OCI-LY1 (cell line): Measurements from ENCODE around the gene MFN1.

Source experiments
- H2AFZ ChIP-seq: fragments of 200-600 bp; sonication (generic), shearing (Covaris generic); 2 replicates; pipeline ENCODE4 v1.6.0; 2014; ENCODE audit warnings: antibody characterized with exemption, mild to moderate bottlenecking, low read length
- H3F3A ChIP-seq: fragments of 200-600 bp; sonication (generic), shearing (Covaris generic); 2 replicates; pipeline ENCODE4 v1.6.0; 2014; ENCODE audit warnings: mild to moderate bottlenecking, antibody characterized with exemption, low read length, moderate library complexity; ENCODE audit not compliant: insufficient read depth
- H3K27ac ChIP-seq: fragments of 200-600 bp; sonication (generic); 2 replicates; pipeline ENCODE4 v1.5.1; 2014; ENCODE audit warnings: low read length, mixed run types, mild to moderate bottlenecking, low read depth; ENCODE audit not compliant: poor library complexity, severe bottlenecking
- H3K27me3 ChIP-seq: fragments of 200-600 bp; sonication (generic); 2 replicates; pipeline ENCODE4 v1.6.0; 2014; ENCODE audit warnings: antibody characterized with exemption, mild to moderate bottlenecking, low read length, moderate library complexity; ENCODE audit not compliant: insufficient read depth
- H3K36me3 ChIP-seq: fragments of 200-600 bp; sonication (generic); 2 replicates; pipeline ENCODE4 v1.6.1; 2014; ENCODE audit warnings: mild to moderate bottlenecking, antibody characterized with exemption, low read length, moderate library complexity, mixed read lengths; ENCODE audit not compliant: insufficient read depth
- H3K4me1 ChIP-seq: fragments of 200-600 bp; sonication (generic); 2 replicates; pipeline ENCODE4 v1.5.1; 2014; ENCODE audit warnings: mild to moderate bottlenecking, low read length, moderate library complexity; ENCODE audit not compliant: insufficient read depth, severe bottlenecking
- H3K4me2 ChIP-seq: fragments of 200-600 bp; sonication (generic), shearing (Covaris generic); 2 replicates; pipeline ENCODE4 v1.6.1; 2014; ENCODE audit warnings: low read length
- H3K4me3 ChIP-seq: fragments of 200-600 bp; sonication (generic); 2 replicates; pipeline ENCODE4 v1.5.1; 2014; ENCODE audit warnings: low read length, low read depth, mild to moderate bottlenecking, mixed read lengths; ENCODE audit not compliant: poor library complexity, severe bottlenecking
- H3K79me2 ChIP-seq: fragments of 200-600 bp; shearing (Covaris generic); 2 replicates; pipeline ENCODE4 v1.6.1; 2016; ENCODE audit warnings: mixed run types, low read length, mixed read lengths; ENCODE audit not compliant: insufficient read depth
- H3K9ac ChIP-seq: fragments of 200-600 bp; sonication (generic), shearing (Covaris generic); 2 replicates; pipeline ENCODE4 v1.6.1; 2014; ENCODE audit warnings: mild to moderate bottlenecking, low read length, mixed read lengths
- H3K9me2 ChIP-seq: fragments of 200-600 bp; sonication (generic), shearing (Covaris generic); 2 replicates; pipeline ENCODE4 v1.6.1; 2014; ENCODE audit warnings: low read depth, mild to moderate bottlenecking, low read length, mixed read lengths
- H3K9me3 ChIP-seq: fragments of 200-600 bp; shearing (Covaris generic); 2 replicates; pipeline ENCODE4 v1.6.1; 2014; ENCODE audit warnings: low read length, mixed read lengths
- H4K20me1 ChIP-seq: fragments of 200-600 bp; sonication (generic), shearing (Covaris generic); 2 replicates; pipeline ENCODE4 v1.6.0; 2016; ENCODE audit warnings: mild to moderate bottlenecking, low read length; ENCODE audit not compliant: insufficient read depth
- EZH2 ChIP-seq: fragments of 200-600 bp; sonication (generic), shearing (Covaris generic); IDR thresholded peaks from 2 replicates; pipeline ENCODE4 v1.8.0; 2017; ENCODE audit warnings: borderline replicate concordance, mixed run types, mild to moderate bottlenecking, antibody characterized with exemption, low read length, moderate library complexity, mixed read lengths
- TF ChIP-seq, protein P1 (sequence below): fragments of 200-600 bp; sonication (generic), shearing (Covaris generic); IDR thresholded peaks from 2 replicates; pipeline ENCODE4 v1.5.1; 2017; ENCODE audit warnings: mild to moderate bottlenecking, antibody characterized with exemption, low read length, moderate library complexity, mixed read lengths

MFN1 gene

DNA sequence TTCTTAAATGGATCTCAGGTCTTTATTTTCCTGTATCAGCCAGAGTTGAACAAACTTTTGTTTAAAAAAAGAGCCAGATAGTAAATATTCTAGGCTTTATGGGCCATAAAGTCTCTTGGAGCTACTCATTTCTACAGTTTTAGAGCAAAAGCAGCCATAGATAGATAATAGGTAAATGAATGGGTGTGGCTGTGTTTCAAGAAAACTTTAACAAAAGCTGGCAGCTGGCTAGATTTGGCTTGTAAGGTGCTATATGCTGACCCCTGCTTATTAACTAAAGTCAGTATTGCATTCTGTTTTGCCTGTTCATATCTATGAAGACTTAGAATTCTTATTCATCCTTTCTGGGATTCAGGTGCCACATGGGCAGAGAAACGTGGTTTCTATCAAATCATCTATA, 29.0 kb downstream of the MFN1 start:
- no peak overlapping the region for H3K9ac ChIP-seq
- no peaks in the 10 kb centered on the region for H3K27me3 ChIP-seq
- H3K4me1 ChIP-seq: no peaks in the 10 kb centered on the region
- H3F3A ChIP-seq: no peaks in the 10 kb centered on the region
- no peak overlapping the region for H3K27ac ChIP-seq
- no peak for TF ChIP-seq EZH2
- TF ChIP-seq, protein P1, sequence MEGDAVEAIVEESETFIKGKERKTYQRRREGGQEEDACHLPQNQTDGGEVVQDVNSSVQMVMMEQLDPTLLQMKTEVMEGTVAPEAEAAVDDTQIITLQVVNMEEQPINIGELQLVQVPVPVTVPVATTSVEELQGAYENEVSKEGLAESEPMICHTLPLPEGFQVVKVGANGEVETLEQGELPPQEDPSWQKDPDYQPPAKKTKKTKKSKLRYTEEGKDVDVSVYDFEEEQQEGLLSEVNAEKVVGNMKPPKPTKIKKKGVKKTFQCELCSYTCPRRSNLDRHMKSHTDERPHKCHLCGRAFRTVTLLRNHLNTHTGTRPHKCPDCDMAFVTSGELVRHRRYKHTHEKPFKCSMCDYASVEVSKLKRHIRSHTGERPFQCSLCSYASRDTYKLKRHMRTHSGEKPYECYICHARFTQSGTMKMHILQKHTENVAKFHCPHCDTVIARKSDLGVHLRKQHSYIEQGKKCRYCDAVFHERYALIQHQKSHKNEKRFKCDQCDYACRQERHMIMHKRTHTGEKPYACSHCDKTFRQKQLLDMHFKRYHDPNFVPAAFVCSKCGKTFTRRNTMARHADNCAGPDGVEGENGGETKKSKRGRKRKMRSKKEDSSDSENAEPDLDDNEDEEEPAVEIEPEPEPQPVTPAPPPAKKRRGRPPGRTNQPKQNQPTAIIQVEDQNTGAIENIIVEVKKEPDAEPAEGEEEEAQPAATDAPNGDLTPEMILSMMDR: no peak
- H3K36me3 ChIP-seq: peaks cover 77% of the 10 kb centered on the region
- H3K9me2 ChIP-seq: no peaks in the 10 kb centered on the region
- no peak overlapping the region for H3K4me2 ChIP-seq
- no peak overlapping the region for H2AFZ ChIP-seq
- no peak overlapping the region for H3K4me3 ChIP-seq
- no peaks in the 10 kb centered on the region for H3K79me2 ChIP-seq
- H4K20me1 ChIP-seq: no peaks in the 10 kb centered on the region
- H3K9me3 ChIP-seq: no peaks in the 10 kb centered on the region

DNA sequence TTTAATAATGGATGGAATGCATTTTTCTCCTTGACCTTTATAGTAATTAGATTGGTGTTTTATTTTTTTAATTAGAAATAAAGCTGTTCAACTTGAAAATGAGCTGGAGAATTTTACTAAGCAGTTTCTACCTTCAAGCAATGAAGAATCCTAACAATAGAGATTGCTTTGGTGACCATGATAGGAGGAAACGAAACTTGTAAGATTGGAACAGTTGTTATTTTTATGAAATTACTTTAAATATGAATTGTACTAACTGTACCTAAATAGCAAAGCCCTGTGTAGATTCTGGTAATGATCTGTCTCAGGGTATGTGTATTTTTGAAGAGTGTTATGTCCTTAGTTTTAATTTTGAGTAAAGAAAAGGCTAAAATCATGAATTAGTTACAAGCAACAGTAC, 44.4 kb downstream of the MFN1 start:
- Histone ChIP-seq H3K79me2 (no peaks in the 10 kb centered on the region), H3K9me2 (no peaks in the 10 kb centered on the region), H4K20me1 (no peaks in the 10 kb centered on the region), H3K9ac (no peak overlapping the region), H3K27me3 (no peaks in the 10 kb centered on the region), H3K27ac (no peak overlapping the region), H3K4me3 (no peak overlapping the region), H3K4me2 (no peak overlapping the region), H3F3A (no peaks in the 10 kb centered on the region), H2AFZ (no peak overlapping the region), H3K4me1 (no peaks in the 10 kb centered on the region), H3K36me3 (peaks cover 80% of the 10 kb centered on the region), H3K9me3 (no peaks in the 10 kb centered on the region)
- TF ChIP-seq, protein P1: no peak
- no peak for TF ChIP-seq EZH2

DNA sequence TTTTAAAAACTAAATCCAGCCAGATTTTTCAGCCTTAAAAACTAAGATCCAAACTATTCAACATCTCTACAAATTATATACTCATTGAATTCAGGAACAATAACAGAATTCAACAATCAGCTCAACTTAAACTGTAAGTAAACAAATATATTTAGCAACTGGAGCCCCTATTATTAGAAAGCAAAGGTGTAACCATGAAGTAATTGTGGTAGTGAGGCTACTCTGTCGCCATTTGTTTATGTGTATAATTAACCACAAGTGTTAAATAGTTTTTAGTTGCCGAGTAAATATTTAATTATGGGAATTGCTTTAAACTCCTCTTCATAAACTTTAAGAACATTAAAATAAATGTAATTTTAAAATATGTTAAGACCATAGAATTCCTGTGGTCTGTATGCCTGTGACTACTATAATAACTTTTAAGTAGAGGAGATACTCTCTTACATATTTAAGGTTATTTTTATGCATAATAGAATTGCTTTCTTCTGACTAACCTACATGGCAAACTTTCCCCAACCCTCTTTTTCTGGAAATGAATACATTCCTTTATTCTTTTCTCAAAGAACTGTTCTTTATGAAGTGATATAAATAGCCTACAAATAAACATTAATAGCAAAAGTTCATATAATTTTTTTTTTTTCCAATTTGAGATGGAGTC, 51.2 kb downstream of the MFN1 start:
- Histone ChIP-seq H3K9me2 (no peaks in the 10 kb centered on the region), H3K36me3 (peaks cover 22% of the 10 kb centered on the region), H3F3A (no peaks in the 10 kb centered on the region), H3K4me1 (no peaks in the 10 kb centered on the region), H3K9ac (no peak overlapping the region), H3K27me3 (no peaks in the 10 kb centered on the region), H3K4me3 (no peak overlapping the region), H3K79me2 (no peaks in the 10 kb centered on the region), H3K27ac (no peak overlapping the region), H2AFZ (no peak overlapping the region), H4K20me1 (no peaks in the 10 kb centered on the region), H3K9me3 (no peaks in the 10 kb centered on the region), H3K4me2 (no peak overlapping the region)
- no peak for TF ChIP-seq EZH2
- TF ChIP-seq, protein P1: no peak
